ENCODE results near the gene CSTPP1. TPM values are rescaled to one million over a fixed set of nuclear protein-coding genes. Genes with fewer than 3 reads are reported as not detected.

Gene CSTPP1
- total and polyA plus RNA-seq, 2 of the 8 experiments (the other 6 are each of a cell fraction or from before 2014, with no cell fraction given): 24.2 to 28.7 TPM

GRCh38 chr11:47105541-47105940, 169.0 kb downstream of the CSTPP1 start:
- Histone ChIP-seq H3K4ac (replicated peaks; ENCODE audit: insufficient read length, low read depth, low read length) (no peak overlapping the region), H3K79me2 (ENCODE audit: control insufficient read depth in 1 of 2, insufficient read depth in 2 of 2, low read length in 2 of 2) (no peaks in the 10 kb centered on the region), H3K36me3 (ENCODE audit: control insufficient read depth in 2 of 4, insufficient read depth in 4 of 4, low read length in 3 of 4) (no peaks in the 10 kb centered on the region; a peak in 1 of 8 replicates), H3K4me2 (ENCODE audit: insufficient read depth in 1 of 2, low read depth in 2 of 2, low read length in 2 of 2) (no peak overlapping the region), H4K8ac (ENCODE audit: extremely low read depth, insufficient read depth, low read length) (no peak overlapping the region), H3K23me2 (ENCODE audit: low read depth, low read length) (no peaks in the 10 kb centered on the region), H2BK20ac (ENCODE audit: low read length) (no peak overlapping the region), H2BK12ac (ENCODE audit: low read depth, low read length) (no peak overlapping the region; the same call in 1 of the 2 replicates), H2AK5ac (ENCODE audit: low read depth, low read length) (no peak overlapping the region; the same call in 1 of the 2 replicates), H2BK120ac (replicated peaks; ENCODE audit: low read depth, low read length) (no peak overlapping the region), H3K23ac (ENCODE audit: insufficient read length) (no peak overlapping the region), H3K27ac (ENCODE audit: low read depth, low read length) (no peak overlapping the region), H3K79me1 (ENCODE audit: low read depth, low read length) (no peaks in the 10 kb centered on the region), H2BK5ac (ENCODE audit: low read depth, low read length) (no peak overlapping the region), H3K4me3 (ENCODE audit: extremely low read depth in 1 of 4, insufficient read depth in 2 of 4, low read depth in 3 of 4, low read length in 4 of 4) (no peak overlapping the region), H3K56ac (replicated peaks; ENCODE audit: insufficient read length, low read depth, low read length) (no peak overlapping the region), H3K4me1 (replicated peaks in 1 of 4; ENCODE audit: control insufficient read depth in 3 of 4, insufficient read depth in 4 of 4, low read length in 3 of 4) (peaks cover 6 to 16% (median 7%) of the 10 kb centered on the region in 4 experiments; a peak in 6 of 7 replicates), H3K27me3 (replicated peaks in 1 of 4; ENCODE audit: control insufficient read depth in 3 of 4, extremely low read depth in 1 of 4, insufficient read depth in 3 of 4, low read length in 3 of 4) (no peaks in the 10 kb centered on the region), H3K9me3 (ENCODE audit: insufficient read depth in 2 of 2, low read depth in 1 of 2, low read length in 1 of 2) (no peaks in the 10 kb centered on the region), H3K18ac (ENCODE audit: extremely low read depth, low read length) (no peak overlapping the region), H4K91ac (replicated peaks; ENCODE audit: insufficient read length, low read length) (peak overlapping the region; percentile 61), H2AFZ (ENCODE audit: low read length) (no peak overlapping the region), H4K20me1 (replicated peaks in 1 of 2; ENCODE audit: control insufficient read depth in 1 of 2, insufficient read depth in 2 of 2, low read length in 2 of 2) (no peaks in the 10 kb centered on the region), H2BK15ac (ENCODE audit: low read length) (no peak overlapping the region), H3K9ac (replicated peaks in 1 of 4; ENCODE audit: extremely low read depth in 1 of 4, low read depth in 3 of 4, low read length in 3 of 4) (no peak overlapping the region), H3K14ac (ENCODE audit: insufficient read length) (no peak overlapping the region), H4K5ac (ENCODE audit: insufficient read length, low read depth, low read length) (no peak overlapping the region)
- POLR2A ChIA-PET (ENCODE audit: partially characterized antibody): interaction anchor here (2.2 kb wide), 1 partner anchor 13 kb away, joined by 4 read pairs; no protein-coding TSS in a partner anchor
- CTCF ChIA-PET (ENCODE audit: partially characterized antibody): interaction anchor here (0.7 to 1.8 kb wide), 4 partner anchors 19 to 47 kb away, joined by 3 to 7 read pairs (median 4); no protein-coding TSS in a partner anchor
- WGBS, 2 experiments (ENCODE audit: extremely low coverage in 1 of 2, insufficient coverage in 1 of 2, insufficient read length in 1 of 2, insufficient replicate concordance in 2 of 2, low coverage in 1 of 2, low lambda C conversion rate in 2 of 2, missing lambda C conversion rate in 1 of 2): 90% methylated on average over 2 of the region's 2 CpGs; no CpG with 5 or more reads in 1 of the 2 experiments
- FAIRE-seq: no peak
- DNase-seq (ENCODE audit: low read depth in 1 of 2, low spot score in 2 of 2): no peak
- no peak for TF ChIP-seq NRF1 (IDR thresholded peaks at IDR 0.05; ENCODE audit: low read depth, low read length)
- no peak for TF ChIP-seq GTF2F1 (IDR thresholded peaks at IDR 0.05; ENCODE audit: borderline replicate concordance, low read depth, low read length)
- no peak for TF ChIP-seq CHD2 (IDR thresholded peaks at IDR 0.05; ENCODE audit: low read length)
- no peak for TF ChIP-seq EP300 (IDR thresholded peaks at IDR 0.05; ENCODE audit: borderline replicate concordance in 1 of 2, low read depth in 2 of 2, low read length in 2 of 2)
- TF ChIP-seq CBX5 (IDR thresholded peaks at IDR 0.05; ENCODE audit: low read depth, low read length): no peak
- no peak for TF ChIP-seq TAF7 (optimal IDR thresholded peaks at IDR 0.05; ENCODE audit: borderline replicate concordance, low read depth, low read length)
- no peak for TF ChIP-seq CEBPB (IDR thresholded peaks at IDR 0.05; ENCODE audit: low read depth, low read length)
- TF ChIP-seq, protein P1, sequence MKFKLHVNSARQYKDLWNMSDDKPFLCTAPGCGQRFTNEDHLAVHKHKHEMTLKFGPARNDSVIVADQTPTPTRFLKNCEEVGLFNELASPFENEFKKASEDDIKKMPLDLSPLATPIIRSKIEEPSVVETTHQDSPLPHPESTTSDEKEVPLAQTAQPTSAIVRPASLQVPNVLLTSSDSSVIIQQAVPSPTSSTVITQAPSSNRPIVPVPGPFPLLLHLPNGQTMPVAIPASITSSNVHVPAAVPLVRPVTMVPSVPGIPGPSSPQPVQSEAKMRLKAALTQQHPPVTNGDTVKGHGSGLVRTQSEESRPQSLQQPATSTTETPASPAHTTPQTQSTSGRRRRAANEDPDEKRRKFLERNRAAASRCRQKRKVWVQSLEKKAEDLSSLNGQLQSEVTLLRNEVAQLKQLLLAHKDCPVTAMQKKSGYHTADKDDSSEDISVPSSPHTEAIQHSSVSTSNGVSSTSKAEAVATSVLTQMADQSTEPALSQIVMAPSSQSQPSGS (IDR thresholded peaks at IDR 0.05; ENCODE audit: low read length): no peak
- no peak for TF ChIP-seq SAP30 (IDR thresholded peaks at IDR 0.05; ENCODE audit: insufficient read depth, insufficient replicate concordance, low read length)
